K562 (cell line): ENCODE data around the gene CARD9. TPM values are rescaled to one million over a fixed set of nuclear protein-coding genes. Genes with fewer than 3 reads are reported as not detected.

Experiments used
- FOSL1 ChIP-seq: fragments of 200-800 bp; sonication (Bioruptor generic); conservative IDR thresholded peaks from 2 replicates; pipeline ENCODE4 v1.6.1; 2016; ENCODE audit warnings: missing genetic modification characterization, missing compliant biosample characterization
- NUFIP1 ChIP-seq: fragments of 450-650 bp; IDR thresholded peaks from 2 replicates; pipeline ENCODE4 v1.6.1; 2018; ENCODE audit not compliant: partially characterized antibody
- RBFOX2 ChIP-seq: fragments of 200-400 bp; formaldehyde crosslinking; IDR thresholded peaks from 2 replicates; pipeline ENCODE4 v1.6.1; 2017; ENCODE audit warnings: low read depth, mild to moderate bottlenecking, low read length, moderate library complexity
- ZBTB40 ChIP-seq, 2 experiments: fragments of 450-650 bp in 1 of 2; sonication (generic) in 1 of 2; formaldehyde crosslinking in 1 of 2; IDR thresholded peaks; 2 replicates each; pipeline versions ENCODE4 v1.7.1 to v1.9.0; 2016 to 2022; ENCODE audit warnings: inconsistent platforms in 1 of 2, mild to moderate bottlenecking in 1 of 2, missing genetic modification reagents in 1 of 2
- ZNF407 ChIP-seq: fragments of 450-650 bp; IDR thresholded peaks from 2 replicates; pipeline ENCODE4 v1.6.1; 2016; ENCODE audit warnings: low read depth
- ZNF639 ChIP-seq, 2 experiments: fragments of 200-800 bp in 1 of 2; sonication (Bioruptor generic) in 1 of 2; sonication (generic) in 1 of 2; formaldehyde crosslinking in 1 of 2; IDR thresholded peaks in 1 of 2; conservative IDR thresholded peaks in 1 of 2; 2 replicates each; pipeline versions ENCODE4 v1.5.0 to v1.6.1; 2016 to 2020; ENCODE audit warnings: missing compliant biosample characterization in 1 of 2, missing genetic modification characterization in 1 of 2, missing genetic modification reagents in 1 of 2
- polyA plus RNA-seq, 8 experiments: library from polyadenylated mRNA; depleted of rRNA in 4 of 8; stranded (reverse) in 5 of 8; unstranded in 3 of 8; fragments of >200 nt; fragmentation: Nextera tagmentation in 2 of 8; fragmentation: Illumina TruSeq in 1 of 8; extraction: Ambion mirVana in 2 of 8; extraction: Trizol in 1 of 8; gene quantifications; 2 replicates each; pipeline versions ENCODE4 v1.2.1 to v1.2.3, GENCODE V29; 2011 to 2014; ENCODE audit warnings: inconsistent platforms in 1 of 8, missing spikeins in 1 of 8
- total RNA-seq, 7 experiments: library from RNA; depleted of rRNA in 6 of 7; stranded (reverse); fragments of >200 nt in 6 of 7; fragmentation: Illumina TruSeq in 2 of 7; extraction: Trizol in 2 of 7; gene quantifications; 2 replicates each; pipeline versions ENCODE4 v1.2.1 to v1.2.3, GENCODE V29; 2011 to 2021; ENCODE audit warnings: low replicate concordance in 1 of 7

CARD9 gene
- total and polyA plus RNA-seq, 9 of the 15 experiments (the other 6 are each of a cell fraction or from before 2014, with no cell fraction given) = 1.7 to 53.0 (median 9.7) TPM

- TF ChIP-seq RBFOX2 = peak; percentile 90
- peak; percentile 51 for TF ChIP-seq ZBTB40 (IDR thresholded peaks at IDR 0.05)
- no peak for TF ChIP-seq ZBTB40 (CRISPR knock-in tag; IDR thresholded peaks at IDR 0.05)
- no peak for TF ChIP-seq ZNF407
- no peak for TF ChIP-seq NUFIP1
- TF ChIP-seq FOSL1 (tag) = no peak
- TF ChIP-seq ZNF639 (CRISPR knock-in tag; conservative IDR thresholded peaks at IDR 0.05 in 1 of 2, IDR thresholded peaks at IDR 0.05 in 1 of 2) = no peak
Measured at GRCh38 chr9:136373300-136374182, at the start of gene CARD9 (continued).
